CD8-positive, alpha-beta memory T cell (primary cell): ENCODE data around the gene XIRP1. TPM values are rescaled to one million over a fixed set of nuclear protein-coding genes. Genes with fewer than 3 reads are reported as not detected.
A peak's percentile ranks its signal among the peaks of the same experiment; 100 is the strongest.

Experiments
- CTCF ChIA-PET: fragments of 350-600 bp; sonication (Branson Sonifier 250); formaldehyde crosslinking; loops from one replicate; lab custom pipeline; 2021; ENCODE audit warnings: antibody characterized with exemption; lab: Charles Lee
- POLR2A ChIA-PET: fragments of 350-600 bp; sonication (Branson Sonifier 250); formaldehyde crosslinking; loops from one replicate; lab custom pipeline; 2021; ENCODE audit warnings: antibody characterized with exemption; lab: Charles Lee
- DNase-seq, 5 donors: peaks; one replicate each; pipeline versions ENCODE4 v3.0.0 to v3.0.0-alpha.2; 2020 to 2022; ENCODE audit warnings: mixed read lengths in 1 of 5
- H3K27ac ChIP-seq: one replicate; pipeline ENCODE4 v1.7.0; 2013; ENCODE audit warnings: low read depth, mild to moderate bottlenecking, low read length, moderate library complexity
- H3K27me3 ChIP-seq: 2 replicates; pipeline ENCODE4 v1.7.0; 2013; ENCODE audit warnings: low read length, mild to moderate bottlenecking; ENCODE audit not compliant: insufficient read depth, poor library complexity, severe bottlenecking
- H3K36me3 ChIP-seq: 2 replicates; pipeline ENCODE4 v1.7.0; 2013; ENCODE audit warnings: mild to moderate bottlenecking, low read length, moderate library complexity; ENCODE audit not compliant: insufficient read depth
- H3K4me1 ChIP-seq: 2 replicates; pipeline ENCODE4 v1.7.0; 2013; ENCODE audit warnings: mild to moderate bottlenecking, low read length, moderate library complexity; ENCODE audit not compliant: insufficient read depth
- H3K4me3 ChIP-seq: 2 replicates; pipeline ENCODE4 v1.7.0; 2013; ENCODE audit warnings: mild to moderate bottlenecking, low read length
- H3K9me3 ChIP-seq: 2 replicates; pipeline ENCODE4 v1.7.0; 2013; ENCODE audit warnings: mild to moderate bottlenecking, low read length
- H3K27ac Mint-ChIP-seq, 8 donors: one replicate each; pipeline ENCODE4 v1.8.0; 2020 to 2021; ENCODE audit warnings: mixed read lengths in 8 of 8, mild to moderate bottlenecking in 6 of 8, inconsistent platforms in 3 of 8, moderate library complexity in 3 of 8
- H3K27me3 Mint-ChIP-seq, 2 donors: one replicate each; pipeline ENCODE4 v1.8.0; 2020 to 2021; ENCODE audit warnings: mixed read lengths in 2 of 2, mild to moderate bottlenecking in 1 of 2, moderate library complexity in 1 of 2
- H3K36me3 Mint-ChIP-seq, 3 donors: one replicate each; pipeline ENCODE4 v1.8.0; 2020 to 2021; ENCODE audit warnings: mixed read lengths in 3 of 3, inconsistent platforms in 1 of 3, mild to moderate bottlenecking in 1 of 3
- H3K4me1 Mint-ChIP-seq, 3 donors: one replicate each; pipeline ENCODE4 v1.8.0; 2020 to 2021; ENCODE audit warnings: mixed read lengths in 3 of 3, inconsistent platforms in 1 of 3, mild to moderate bottlenecking in 1 of 3
- H3K4me3 Mint-ChIP-seq, 7 donors: one replicate each; pipeline ENCODE4 v1.8.0; 2020 to 2021; ENCODE audit warnings: mixed read lengths in 7 of 7, mild to moderate bottlenecking in 6 of 7, moderate library complexity in 4 of 7, inconsistent platforms in 2 of 7
- H3K9me3 Mint-ChIP-seq, 5 donors: one replicate each; pipeline ENCODE4 v1.8.0; 2020 to 2022; ENCODE audit warnings: mixed read lengths in 5 of 5, mild to moderate bottlenecking in 3 of 5, moderate library complexity in 2 of 5, inconsistent platforms in 1 of 5
- polyA plus RNA-seq: library from polyadenylated mRNA; unstranded; fragments of 300-500 nt; fragmentation: Illumina TruSeq; gene quantifications from one replicate; pipeline ENCODE4 v1.2.3, GENCODE V29; 2021
- total RNA-seq, 2 experiments: library from RNA; stranded (reverse); gene quantifications; one replicate each; pipeline ENCODE4 v1.2.3, GENCODE V29; 2021

The XIRP1 gene
- total and polyA plus RNA-seq, 3 experiments from 2014 or later, result 4.1 to 5.3 TPM; not detected in 1

DNA sequence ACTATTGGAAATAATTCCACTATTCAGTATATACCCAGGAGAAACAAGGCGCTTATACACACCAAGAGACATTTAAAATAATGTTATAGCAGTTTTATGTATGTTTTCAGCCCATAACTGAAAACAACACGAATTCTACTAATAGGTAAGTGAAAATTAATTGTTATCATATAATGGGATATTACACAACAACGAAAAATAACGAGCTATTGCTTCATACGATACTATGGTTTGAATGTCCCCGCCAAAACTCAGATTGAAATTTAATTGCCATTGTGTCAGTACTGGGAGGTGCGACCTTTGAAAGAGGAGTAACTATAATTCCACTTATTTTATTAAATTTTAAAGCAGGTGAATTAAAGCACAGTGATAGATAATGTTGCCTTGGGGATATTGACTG is 35.0 kb downstream of the XIRP1 start:
- Mint-ChIP-seq H3K4me3 (peak overlapping the region in 1 of 7 donors; percentile 40), H3K4me1 (peaks cover 3 to 12% (median 4%) of the 10 kb centered on the region in 3 donors), H3K36me3 (peaks cover 0 to 4% (median 0%) of the 10 kb centered on the region in 3 donors), H3K27ac (peak overlapping the region in 1 of 8 donors; percentile 85), H3K9me3 (no peaks in the 10 kb centered on the region), H3K27me3 (peaks cover 0 to 7% of the 10 kb centered on the region in 2 donors)
- H3K9me3 ChIP-seq, result no peaks in the 10 kb centered on the region
- H3K4me3 ChIP-seq, result no peak overlapping the region
- CTCF ChIA-PET, result interaction anchor here (1.1 kb wide), 1 partner anchor 134 kb away, joined by 3 read pairs; no protein-coding TSS in a partner anchor
- DNase-seq, result no peak
- H3K36me3 ChIP-seq, result no peaks in the 10 kb centered on the region
- H3K4me1 ChIP-seq, result peaks cover 6% of the 10 kb centered on the region
- H3K27me3 ChIP-seq, result no peaks in the 10 kb centered on the region
- POLR2A ChIA-PET, result no interaction called here
- no peak overlapping the region for H3K27ac ChIP-seq

DNA sequence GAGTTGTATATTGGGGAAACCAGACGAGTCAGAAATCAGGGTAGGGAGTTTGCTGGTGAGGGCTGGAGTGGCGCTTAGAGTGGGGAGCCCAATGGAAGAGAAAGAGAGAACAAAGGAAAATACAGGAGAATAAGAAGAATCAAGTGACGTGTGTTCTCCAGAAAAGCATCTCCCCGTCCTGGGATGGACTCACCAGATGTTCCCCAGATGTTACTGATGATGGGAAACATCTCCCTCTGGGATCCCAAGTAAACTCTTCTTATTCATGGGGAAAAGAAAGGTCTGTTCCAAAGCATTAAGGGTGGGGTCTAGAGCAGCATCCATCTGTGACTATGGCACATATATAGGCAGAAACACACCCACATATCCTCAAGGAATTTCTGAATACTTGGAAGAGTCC is 36.0 kb downstream of the XIRP1 start:
- Histone ChIP-seq H3K4me3 (no peak overlapping the region), H3K4me1 (peaks cover 16% of the 10 kb centered on the region), H3K27me3 (no peaks in the 10 kb centered on the region), H3K36me3 (no peaks in the 10 kb centered on the region), H3K9me3 (no peaks in the 10 kb centered on the region), H3K27ac (no peak overlapping the region)
- POLR2A ChIA-PET, result interaction anchor here (0.5 kb wide), 1 partner anchor 10 kb away, joined by 4 read pairs; no protein-coding TSS in a partner anchor
- peaks cover 0 to 11% (median 0%) of the 10 kb centered on the region in 3 donors for H3K36me3 Mint-ChIP-seq
- H3K4me1 Mint-ChIP-seq, result peaks cover 13 to 22% (median 13%) of the 10 kb centered on the region in 3 donors
- peaks cover 0 to 12% of the 10 kb centered on the region in 2 donors for H3K27me3 Mint-ChIP-seq
- H3K4me3 Mint-ChIP-seq, result peak overlapping the region in 1 of 7 donors; percentile 76
- H3K27ac Mint-ChIP-seq, result peak overlapping the region in 6 of 8 donors; percentile 29 to 90 (median 71)
- DNase-seq, result no peak
- CTCF ChIA-PET, result interaction anchor here (1.6 kb wide), 1 partner anchor 132 kb away, joined by 4 read pairs; no protein-coding TSS in a partner anchor
- no peaks in the 10 kb centered on the region for H3K9me3 Mint-ChIP-seq

GRCh38 chr3:39154280-39155021 is 37.9 kb downstream of the XIRP1 start:
- H3K4me3 Mint-ChIP-seq, result peak overlapping the region; percentile 70 to 93 (median 82)
- DNase-seq, result no peak
- peaks cover 0 to 19% (median 0%) of the 10 kb centered on the region in 3 donors for H3K36me3 Mint-ChIP-seq
- Histone ChIP-seq H3K4me1 (peaks cover 35% of the 10 kb centered on the region), H3K27ac (peak overlapping the region; percentile 95), H3K4me3 (no peak overlapping the region), H3K36me3 (no peaks in the 10 kb centered on the region), H3K9me3 (no peaks in the 10 kb centered on the region), H3K27me3 (no peaks in the 10 kb centered on the region)
- H3K9me3 Mint-ChIP-seq, result no peaks in the 10 kb centered on the region
- peak overlapping the region; percentile 85 to 97 (median 92) for H3K27ac Mint-ChIP-seq
- ChIA-PET POLR2A (no interaction called here), CTCF (no interaction called here)
- H3K4me1 Mint-ChIP-seq, result peaks cover 32 to 42% (median 32%) of the 10 kb centered on the region in 3 donors
- H3K27me3 Mint-ChIP-seq, result peaks cover 0 to 12% of the 10 kb centered on the region in 2 donors

DNA sequence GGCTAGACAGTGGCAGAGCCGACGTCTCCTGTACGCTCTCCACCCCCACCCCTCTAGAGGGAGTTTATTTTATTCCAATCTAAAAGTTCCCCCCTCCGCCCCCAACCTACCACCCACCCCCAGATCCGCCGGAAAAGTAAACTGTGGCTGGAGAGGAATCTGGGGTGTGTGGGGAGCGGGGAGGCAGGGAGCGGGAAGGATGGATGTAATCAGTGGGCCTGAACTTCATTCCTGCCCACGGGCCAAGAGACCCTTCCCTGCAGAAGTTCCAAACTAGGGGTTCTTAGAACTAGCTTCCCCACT is 38.5 kb downstream of the XIRP1 start:
- no peaks in the 10 kb centered on the region for H3K36me3 ChIP-seq
- H3K4me1 ChIP-seq, result peaks cover 40% of the 10 kb centered on the region
- no peak overlapping the region for H3K4me3 ChIP-seq
- peak overlapping the region; percentile 95 for H3K27ac ChIP-seq
- peaks cover 0 to 12% of the 10 kb centered on the region in 2 donors for H3K27me3 Mint-ChIP-seq
- peaks cover 37 to 47% (median 38%) of the 10 kb centered on the region in 3 donors for H3K4me1 Mint-ChIP-seq
- POLR2A ChIA-PET, result no interaction called here
- H3K27me3 ChIP-seq, result no peaks in the 10 kb centered on the region
- DNase-seq, result no peak
- no peaks in the 10 kb centered on the region for H3K9me3 ChIP-seq
- H3K4me3 Mint-ChIP-seq, result peak overlapping the region; percentile 70 to 93 (median 82)
- H3K36me3 Mint-ChIP-seq, result peaks cover 0 to 21% (median 0%) of the 10 kb centered on the region in 3 donors
- H3K27ac Mint-ChIP-seq, result peak overlapping the region; percentile 85 to 97 (median 92)
- CTCF ChIA-PET, result no interaction called here
- no peaks in the 10 kb centered on the region for H3K9me3 Mint-ChIP-seq

GRCh38 chr3:39150803-39151631 is 41.4 kb downstream of the XIRP1 start:
- POLR2A ChIA-PET, result interaction anchor here (0.9 kb wide), 1 partner anchor 27 kb away, joined by 3 read pairs; no protein-coding TSS in a partner anchor
- H3K27ac ChIP-seq, result peak overlapping the region; percentile 95
- peaks cover 66 to 76% (median 67%) of the 10 kb centered on the region in 3 donors for H3K4me1 Mint-ChIP-seq
- CTCF ChIA-PET, result interaction anchor here (1.4 to 2.0 kb wide), 2 partner anchors 50 to 141 kb away, joined by 3 to 8 read pairs; no protein-coding TSS in a partner anchor
- no peaks in the 10 kb centered on the region for H3K27me3 ChIP-seq
- peak overlapping the region; percentile 66 to 99 (median 97) for H3K4me3 Mint-ChIP-seq
- peak overlapping the region; percentile 80 for H3K4me3 ChIP-seq
- H3K27me3 Mint-ChIP-seq, result peaks cover 0 to 18% of the 10 kb centered on the region in 2 donors
- peaks cover 0 to 48% (median 2%) of the 10 kb centered on the region in 3 donors for H3K36me3 Mint-ChIP-seq
- no peaks in the 10 kb centered on the region for H3K9me3 ChIP-seq
- H3K36me3 ChIP-seq, result peaks cover 7% of the 10 kb centered on the region
- H3K9me3 Mint-ChIP-seq, result no peaks in the 10 kb centered on the region
- peak overlapping the region; percentile 98 to 100 (median 100) for H3K27ac Mint-ChIP-seq
- H3K4me1 ChIP-seq, result peaks cover 67% of the 10 kb centered on the region
- peak in 3 of 5 donors; percentile 66 to 71 (median 68) for DNase-seq

GRCh38 chr3:39150148-39150802 is 42.1 kb downstream of the XIRP1 start:
- peaks cover 0 to 56% (median 6%) of the 10 kb centered on the region in 3 donors for H3K36me3 Mint-ChIP-seq
- no peak for DNase-seq
- H3K9me3 Mint-ChIP-seq, result no peaks in the 10 kb centered on the region
- Histone ChIP-seq H3K4me3 (no peak overlapping the region), H3K27me3 (no peaks in the 10 kb centered on the region), H3K9me3 (no peaks in the 10 kb centered on the region), H3K36me3 (peaks cover 14% of the 10 kb centered on the region), H3K27ac (no peak overlapping the region), H3K4me1 (peaks cover 67% of the 10 kb centered on the region)
- ChIA-PET POLR2A (interaction anchor here (0.9 kb wide), 1 partner anchor 28 kb away, joined by 3 read pairs; no protein-coding TSS in a partner anchor), CTCF (interaction anchor here (1.4 to 2.0 kb wide), 4 partner anchors 46 to 142 kb away, joined by 3 to 8 read pairs (median 4); no protein-coding TSS in a partner anchor)
- H3K27me3 Mint-ChIP-seq, result peaks cover 0 to 18% of the 10 kb centered on the region in 2 donors
- peak overlapping the region in 6 of 7 donors; percentile 97 to 99 (median 97) for H3K4me3 Mint-ChIP-seq
- peaks cover 69 to 75% (median 72%) of the 10 kb centered on the region in 3 donors for H3K4me1 Mint-ChIP-seq
- peak overlapping the region; percentile 98 to 100 (median 100) for H3K27ac Mint-ChIP-seq

GRCh38 chr3:39149498-39150147 is 42.8 kb downstream of the XIRP1 start:
- Mint-ChIP-seq H3K4me3 (peak overlapping the region; percentile 20 to 99 (median 97)), H3K27ac (peak overlapping the region; percentile 98 to 100 (median 100)), H3K9me3 (peaks cover 0 to under 1% (median 0%) of the 10 kb centered on the region in 5 donors), H3K27me3 (peaks cover 0 to 18% of the 10 kb centered on the region in 2 donors), H3K36me3 (peaks cover 3 to 62% (median 6%) of the 10 kb centered on the region in 3 donors), H3K4me1 (peaks cover 69 to 77% (median 72%) of the 10 kb centered on the region in 3 donors)
- no peak for DNase-seq
- CTCF ChIA-PET, result interaction anchor here (1.4 to 2.0 kb wide), 4 partner anchors 45 to 142 kb away, joined by 3 to 8 read pairs (median 4); no protein-coding TSS in a partner anchor
- no peak overlapping the region for H3K4me3 ChIP-seq
- H3K36me3 ChIP-seq, result peaks cover 18% of the 10 kb centered on the region
- no peak overlapping the region for H3K27ac ChIP-seq
- H3K9me3 ChIP-seq, result no peaks in the 10 kb centered on the region
- peaks cover 67% of the 10 kb centered on the region for H3K4me1 ChIP-seq
- POLR2A ChIA-PET, result no interaction called here
- no peaks in the 10 kb centered on the region for H3K27me3 ChIP-seq
